ENCODE data around the gene QRFP.
"Not testable (repeated sequence)": the region's sequence is repeated elsewhere in the genome, so short reads cannot be mapped to it uniquely, and the experiment has no call there.

QRFP gene

GRCh38 chr9:130858739-130859705, 37.6 kb downstream of the QRFP start:
- H3K27ac ChIP-seq, result no peak overlapping the region

GRCh38 chr9:130857864-130858738, 38.5 kb downstream of the QRFP start:
- no peak for TF ChIP-seq CTCF (conservative IDR thresholded peaks at IDR 0.05)
- no peak overlapping the region for H3K27ac ChIP-seq

More at GRCh38 chr9:130858739-130859705, 37.6 kb downstream of the QRFP start:
- TF ChIP-seq CTCF (conservative IDR thresholded peaks at IDR 0.05), result no peak

GRCh38 chr9:130856474-130856873, 40.1 kb downstream of the QRFP start:
- no peak overlapping the region for H3K27ac ChIP-seq
- TF ChIP-seq CTCF (conservative IDR thresholded peaks at IDR 0.05), result no peak

GRCh38 chr9:130854835-130855234, 41.8 kb downstream of the QRFP start:
- TF ChIP-seq CTCF (conservative IDR thresholded peaks at IDR 0.05), result no peak
- no peak overlapping the region for H3K27ac ChIP-seq

- no peak overlapping the region for H3K27ac ChIP-seq
- TF ChIP-seq CTCF (conservative IDR thresholded peaks at IDR 0.05), result no peak
Measured at GRCh38 chr9:130854092-130854491, 42.5 kb downstream of the QRFP start.

- H3K27ac ChIP-seq, result no peak overlapping the region
- no peak for TF ChIP-seq CTCF (conservative IDR thresholded peaks at IDR 0.05)
Measured at GRCh38 chr9:130852801-130853200, 43.8 kb downstream of the QRFP start.

GRCh38 chr9:130849356-130849755, 47.3 kb downstream of the QRFP start:
- H3K27ac ChIP-seq, result no peak overlapping the region
- no peak for TF ChIP-seq CTCF (conservative IDR thresholded peaks at IDR 0.05)

- not testable (repeated sequence) for H3K27ac ChIP-seq
Measured at GRCh38 chr9:130848514-130848913, 48.1 kb downstream of the QRFP start.
